K562 (cell line): Measurements from ENCODE around the gene ZNF598. TPM values are rescaled to one million over a fixed set of nuclear protein-coding genes. Genes with fewer than 3 reads are reported as not detected.
A peak's percentile ranks its signal among the peaks of the same experiment; 100 is the strongest.

Experiments
- CBX1 ChIP-seq: sonication (generic); IDR thresholded peaks from 2 replicates; pipeline ENCODE4 v1.6.1; 2016; ENCODE audit warnings: antibody characterized with exemption, low read depth, mild to moderate bottlenecking
- ESRRA ChIP-seq: fragments of 450-650 bp; IDR thresholded peaks from 2 replicates; pipeline ENCODE4 v1.6.1; 2014; ENCODE audit warnings: low read depth, mild to moderate bottlenecking, moderate library complexity, borderline replicate concordance
- MTA1 ChIP-seq: fragments of 450-650 bp; IDR thresholded peaks from 2 replicates; pipeline ENCODE4 v1.6.1; 2017; ENCODE audit warnings: borderline replicate concordance
- NRF1 ChIP-seq, 2 experiments: fragments of 450-650 bp; IDR thresholded peaks in 1 of 2; conservative IDR thresholded peaks in 1 of 2; 2 replicates each; pipeline ENCODE4 v1.6.1; 2014; ENCODE audit warnings: mild to moderate bottlenecking in 2 of 2
- TFE3 ChIP-seq: fragments of 450-650 bp; formaldehyde crosslinking; IDR thresholded peaks from 2 replicates; pipeline ENCODE4 v1.4.0; 2020; ENCODE audit warnings: mild to moderate bottlenecking, mixed read lengths
- YY1 ChIP-seq, 3 experiments: IDR thresholded peaks; 2 replicates each; pipeline ENCODE4 v1.6.1; 2011; ENCODE audit warnings: low read length in 2 of 3, mild to moderate bottlenecking in 2 of 3, moderate library complexity in 2 of 3, borderline replicate concordance in 1 of 3, control low read depth in 1 of 3, low read depth in 1 of 3; ENCODE audit not compliant: insufficient read depth in 3 of 3, insufficient replicate concordance in 2 of 3, control insufficient read depth in 1 of 3, insufficient read length in 1 of 3; ENCODE audit errors: extremely low read depth in 1 of 3
- ZBTB33 ChIP-seq: sonication (generic); formaldehyde crosslinking; IDR thresholded peaks from 2 replicates; pipeline ENCODE4 v1.8.1; 2023; ENCODE audit warnings: mild to moderate bottlenecking, missing genetic modification reagents
- polyA plus RNA-seq, 8 experiments: library from polyadenylated mRNA; depleted of rRNA in 4 of 8; stranded (reverse) in 5 of 8; unstranded in 3 of 8; fragments of >200 nt; fragmentation: Nextera tagmentation in 2 of 8; fragmentation: Illumina TruSeq in 1 of 8; extraction: Ambion mirVana in 2 of 8; extraction: Trizol in 1 of 8; gene quantifications; 2 replicates each; pipeline versions ENCODE4 v1.2.1 to v1.2.3, GENCODE V29; 2011 to 2014; ENCODE audit warnings: inconsistent platforms in 1 of 8, missing spikeins in 1 of 8
- total RNA-seq, 7 experiments: library from RNA; depleted of rRNA in 6 of 7; stranded (reverse); fragments of >200 nt in 6 of 7; fragmentation: Illumina TruSeq in 2 of 7; extraction: Trizol in 2 of 7; gene quantifications; 2 replicates each; pipeline versions ENCODE4 v1.2.1 to v1.2.3, GENCODE V29; 2011 to 2021; ENCODE audit warnings: low replicate concordance in 1 of 7
- TF ChIP-seq, protein P1 (sequence below), 2 experiments: fragments of 450-650 bp in 1 of 2; sonication (generic) in 1 of 2; formaldehyde crosslinking in 1 of 2; IDR thresholded peaks; 2 replicates each; pipeline versions ENCODE4 v1.7.1 to v1.9.0; 2016 to 2022; ENCODE audit warnings: inconsistent platforms in 1 of 2, mild to moderate bottlenecking in 1 of 2, missing genetic modification reagents in 1 of 2
- TF ChIP-seq, protein P2 (sequence below): fragments of 450-650 bp; IDR thresholded peaks from 2 replicates; pipeline ENCODE4 v1.6.1; 2014; ENCODE audit warnings: low read depth, mild to moderate bottlenecking, moderate library complexity, borderline replicate concordance

The ZNF598 gene
- total and polyA plus RNA-seq, 9 of the 15 experiments (the other 6 are each of a cell fraction or from before 2014, with no cell fraction given): 0.11 to 115 (median 29.6) TPM

DNA sequence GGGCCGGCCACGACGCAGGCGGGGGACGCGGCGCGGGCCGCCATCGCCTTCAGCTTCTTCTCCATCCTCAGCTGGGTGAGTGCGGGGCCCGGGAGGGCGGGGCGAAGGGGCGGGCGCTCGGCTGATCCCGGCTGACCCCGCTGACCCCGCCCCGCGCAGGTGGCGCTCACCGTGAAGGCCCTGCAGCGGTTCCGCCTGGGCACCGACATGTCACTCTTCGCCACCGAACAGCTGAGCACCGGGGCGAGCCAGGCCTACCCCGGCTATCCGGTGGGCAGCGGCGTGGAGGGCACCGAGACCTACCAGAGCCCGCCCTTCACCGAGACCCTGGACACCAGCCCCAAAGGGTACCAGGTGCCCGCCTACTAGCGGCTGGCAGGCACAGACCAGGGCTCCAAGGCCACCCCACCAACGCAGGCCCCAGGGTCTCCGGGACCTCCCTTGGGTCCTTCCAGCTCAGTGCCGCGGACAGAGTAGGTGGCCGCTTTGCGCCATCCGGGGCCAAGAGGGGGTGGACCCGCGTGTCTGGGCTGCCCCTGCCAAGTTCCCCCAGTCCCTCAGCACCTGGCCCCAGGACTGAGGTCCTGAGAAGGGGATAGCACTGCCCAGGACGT, 16.8 kb downstream of the ZNF598 start (continued):
- TF ChIP-seq, protein P1, sequence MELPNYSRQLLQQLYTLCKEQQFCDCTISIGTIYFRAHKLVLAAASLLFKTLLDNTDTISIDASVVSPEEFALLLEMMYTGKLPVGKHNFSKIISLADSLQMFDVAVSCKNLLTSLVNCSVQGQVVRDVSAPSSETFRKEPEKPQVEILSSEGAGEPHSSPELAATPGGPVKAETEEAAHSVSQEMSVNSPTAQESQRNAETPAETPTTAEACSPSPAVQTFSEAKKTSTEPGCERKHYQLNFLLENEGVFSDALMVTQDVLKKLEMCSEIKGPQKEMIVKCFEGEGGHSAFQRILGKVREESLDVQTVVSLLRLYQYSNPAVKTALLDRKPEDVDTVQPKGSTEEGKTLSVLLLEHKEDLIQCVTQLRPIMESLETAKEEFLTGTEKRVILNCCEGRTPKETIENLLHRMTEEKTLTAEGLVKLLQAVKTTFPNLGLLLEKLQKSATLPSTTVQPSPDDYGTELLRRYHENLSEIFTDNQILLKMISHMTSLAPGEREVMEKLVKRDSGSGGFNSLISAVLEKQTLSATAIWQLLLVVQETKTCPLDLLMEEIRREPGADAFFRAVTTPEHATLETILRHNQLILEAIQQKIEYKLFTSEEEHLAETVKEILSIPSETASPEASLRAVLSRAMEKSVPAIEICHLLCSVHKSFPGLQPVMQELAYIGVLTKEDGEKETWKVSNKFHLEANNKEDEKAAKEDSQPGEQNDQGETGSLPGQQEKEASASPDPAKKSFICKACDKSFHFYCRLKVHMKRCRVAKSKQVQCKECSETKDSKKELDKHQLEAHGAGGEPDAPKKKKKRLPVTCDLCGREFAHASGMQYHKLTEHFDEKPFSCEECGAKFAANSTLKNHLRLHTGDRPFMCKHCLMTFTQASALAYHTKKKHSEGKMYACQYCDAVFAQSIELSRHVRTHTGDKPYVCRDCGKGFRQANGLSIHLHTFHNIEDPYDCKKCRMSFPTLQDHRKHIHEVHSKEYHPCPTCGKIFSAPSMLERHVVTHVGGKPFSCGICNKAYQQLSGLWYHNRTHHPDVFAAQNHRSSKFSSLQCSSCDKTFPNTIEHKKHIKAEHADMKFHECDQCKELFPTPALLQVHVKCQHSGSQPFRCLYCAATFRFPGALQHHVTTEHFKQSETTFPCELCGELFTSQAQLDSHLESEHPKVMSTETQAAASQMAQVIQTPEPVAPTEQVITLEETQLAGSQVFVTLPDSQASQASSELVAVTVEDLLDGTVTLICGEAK (IDR thresholded peaks at IDR 0.05): 0 out of 2 replicates have a peak, but pooled peaks have one; percentile 30
- TF ChIP-seq, protein P1 (CRISPR knock-in tag; IDR thresholded peaks at IDR 0.05): no peak
- TF ChIP-seq TFE3 (CRISPR knock-in tag): no peak
- no peak for TF ChIP-seq CBX1
- 0 out of 2 replicates have a peak, but pooled peaks have one; percentile 26 for TF ChIP-seq ESRRA
- TF ChIP-seq YY1 (IDR thresholded peaks at IDR 0.05; ENCODE audit: borderline replicate concordance in 1 of 3, control insufficient read depth in 1 of 3, extremely low read depth in 1 of 3, insufficient read depth in 3 of 3, insufficient read length in 1 of 3, insufficient replicate concordance in 2 of 3, low read depth in 1 of 3, low read length in 2 of 3): peak in 2 of 3 experiments; percentile 50 to 75
- TF ChIP-seq MTA1: no peak
- 0 out of 2 replicates have a peak, but pooled peaks have one; percentile 11 for TF ChIP-seq ZBTB33
- TF ChIP-seq, protein P2, sequence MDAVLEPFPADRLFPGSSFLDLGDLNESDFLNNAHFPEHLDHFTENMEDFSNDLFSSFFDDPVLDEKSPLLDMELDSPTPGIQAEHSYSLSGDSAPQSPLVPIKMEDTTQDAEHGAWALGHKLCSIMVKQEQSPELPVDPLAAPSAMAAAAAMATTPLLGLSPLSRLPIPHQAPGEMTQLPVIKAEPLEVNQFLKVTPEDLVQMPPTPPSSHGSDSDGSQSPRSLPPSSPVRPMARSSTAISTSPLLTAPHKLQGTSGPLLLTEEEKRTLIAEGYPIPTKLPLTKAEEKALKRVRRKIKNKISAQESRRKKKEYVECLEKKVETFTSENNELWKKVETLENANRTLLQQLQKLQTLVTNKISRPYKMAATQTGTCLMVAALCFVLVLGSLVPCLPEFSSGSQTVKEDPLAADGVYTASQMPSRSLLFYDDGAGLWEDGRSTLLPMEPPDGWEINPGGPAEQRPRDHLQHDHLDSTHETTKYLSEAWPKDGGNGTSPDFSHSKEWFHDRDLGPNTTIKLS: peak; percentile 68; the same call in 1 of the 2 replicates
- peak; percentile 74 to 76 for TF ChIP-seq NRF1 (conservative IDR thresholded peaks at IDR 0.05 in 1 of 2, IDR thresholded peaks at IDR 0.05 in 1 of 2)
